Activated CD4-positive, alpha-beta T cell treated with anti-CD3 and anti-CD28 coated beads, Interleukin-2, amount 50 U/mL, for 24 hours (primary cell): ENCODE measurements around the gene EHBP1.

ENCODE experiments used
- DNase-seq, 2 donors: peaks; one replicate each; pipeline ENCODE4 v3.0.0-alpha.2; 2020; ENCODE audit warnings: low read depth in 1 of 2, low spot score in 1 of 2

EHBP1 gene

DNA sequence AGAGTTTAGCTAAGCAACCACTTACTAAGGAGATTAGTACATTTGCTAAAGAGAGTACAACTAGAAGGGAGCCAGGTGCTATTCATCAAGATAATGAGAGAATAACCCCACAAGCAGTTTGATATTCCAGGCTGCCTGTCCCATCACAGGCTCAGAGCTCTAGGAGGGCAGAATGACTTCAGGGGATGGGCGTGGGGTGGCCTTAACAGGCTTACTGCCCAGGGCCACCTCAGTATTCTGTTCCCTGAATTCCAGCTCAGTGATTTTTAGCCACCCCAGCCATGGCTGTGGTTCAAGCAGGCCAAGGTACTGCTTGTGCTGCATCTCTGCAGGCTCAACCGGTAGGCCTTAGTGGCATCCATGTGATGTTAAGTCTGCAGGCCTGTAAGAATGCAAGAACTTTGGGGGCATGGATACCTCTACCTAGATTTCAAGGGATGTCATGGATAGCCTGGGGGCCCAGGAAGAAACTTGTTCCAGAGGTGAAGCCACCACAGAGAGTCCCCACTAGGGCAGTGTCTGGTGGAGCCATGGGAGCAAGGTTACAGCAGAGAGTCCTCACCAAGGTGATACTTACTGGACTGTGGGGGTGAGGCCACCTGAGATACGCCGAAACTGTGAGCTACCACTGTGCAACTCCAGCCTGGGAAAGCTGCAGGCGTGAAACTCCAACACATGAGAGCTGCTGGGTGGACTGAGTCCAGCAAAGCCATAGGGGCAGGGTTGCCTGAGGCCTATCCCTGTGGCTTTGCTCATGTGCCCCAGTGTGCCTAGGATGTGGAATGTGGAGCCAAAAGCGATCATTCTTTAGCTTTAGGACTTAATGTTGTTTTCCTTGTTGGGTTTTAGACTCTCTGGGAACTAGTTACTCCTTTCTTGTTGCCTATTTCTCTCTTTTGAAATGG is 107.7 kb downstream of the EHBP1 start:
- no peak for DNase-seq

DNA sequence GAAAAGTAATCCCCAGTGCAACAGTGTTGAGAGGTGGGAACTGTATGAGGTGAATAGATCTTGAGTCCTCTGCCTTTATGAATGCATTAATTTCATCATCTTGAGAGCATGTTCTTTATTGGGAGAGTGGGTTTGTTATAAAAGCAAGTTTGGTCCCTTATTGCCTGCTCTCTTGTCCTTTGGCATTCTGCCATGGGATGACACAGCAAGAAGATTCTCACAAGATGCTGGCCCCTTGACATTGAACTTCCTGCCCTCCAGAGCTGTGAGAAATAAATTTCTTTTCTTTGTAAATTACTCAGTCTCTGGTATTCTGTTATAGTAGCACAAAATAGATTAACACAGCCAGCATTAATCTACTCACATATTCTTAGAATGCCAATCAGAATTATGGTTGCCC is 108.6 kb downstream of the EHBP1 start:
- no peak for DNase-seq

DNA sequence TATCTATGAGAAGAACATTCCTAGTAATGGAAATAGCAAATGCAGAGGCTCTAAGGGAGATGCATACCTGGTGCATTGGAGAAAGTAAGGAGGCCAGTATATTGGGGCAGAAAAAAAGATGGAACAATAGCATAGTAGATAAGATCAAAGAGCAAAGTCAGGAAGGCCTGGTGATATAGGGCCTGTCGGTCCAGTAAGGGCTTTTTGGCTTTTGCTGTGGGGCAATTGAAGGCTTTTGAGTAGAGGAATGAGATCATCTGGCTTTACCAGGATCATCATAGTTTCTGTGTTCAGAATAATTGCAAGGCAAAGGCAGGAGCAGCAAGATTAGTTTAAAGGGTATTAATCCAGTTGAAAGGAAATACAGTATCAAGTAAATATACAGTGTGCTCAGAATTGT is 111.8 kb downstream of the EHBP1 start:
- DNase-seq, result no peak

DNA sequence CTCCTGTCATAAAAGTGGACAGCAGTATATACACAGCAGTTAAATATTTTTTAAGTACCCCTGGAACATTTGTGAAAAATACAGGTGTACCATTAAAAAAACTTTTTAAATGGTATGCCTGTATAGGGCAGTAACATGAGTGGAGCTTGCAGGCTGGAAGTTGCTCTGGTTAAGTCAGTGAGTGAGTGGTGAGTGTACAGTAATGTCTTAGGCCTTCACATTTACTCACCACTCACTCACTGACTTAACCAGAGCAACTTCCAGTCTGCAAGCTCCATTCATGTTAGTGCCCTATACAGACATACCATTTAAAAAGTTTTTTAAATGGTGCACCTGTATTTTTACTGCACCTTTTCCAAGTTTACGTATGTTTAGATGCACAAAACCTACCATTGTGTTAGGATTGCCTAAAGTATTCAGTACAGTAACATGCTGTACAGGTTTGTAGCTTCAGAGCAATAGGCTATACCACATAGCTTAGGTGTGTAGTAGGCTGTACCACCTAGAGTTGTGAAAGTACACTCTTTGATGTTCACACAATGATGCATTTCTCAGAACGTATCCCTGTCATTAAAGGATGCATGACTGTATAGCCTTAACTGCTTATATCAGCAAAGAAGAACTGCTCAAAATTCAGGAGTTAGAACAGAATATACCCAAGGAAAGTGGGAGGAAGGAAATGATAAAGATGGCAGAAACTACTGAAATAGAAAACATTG is 112.6 kb downstream of the EHBP1 start:
- no peak for DNase-seq

DNA sequence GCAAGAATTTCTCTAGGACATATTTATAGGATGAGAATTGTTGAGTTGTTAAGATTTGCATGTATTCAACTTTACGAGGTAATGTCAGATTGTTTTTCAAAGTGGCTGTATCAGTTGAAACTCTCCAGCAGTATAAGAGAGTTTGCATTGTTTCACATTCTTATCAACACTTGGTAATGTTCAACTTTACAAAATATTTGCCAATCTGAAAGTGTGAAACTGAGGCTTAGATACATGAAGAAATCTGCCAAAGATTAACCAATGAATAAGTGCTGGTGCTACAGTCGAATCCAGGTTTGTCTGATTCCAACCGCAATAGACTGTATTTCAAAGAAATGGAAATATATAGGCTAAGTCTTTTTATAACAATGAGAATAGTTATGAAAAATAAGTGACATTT is 117.0 kb downstream of the EHBP1 start:
- no peak for DNase-seq

DNA sequence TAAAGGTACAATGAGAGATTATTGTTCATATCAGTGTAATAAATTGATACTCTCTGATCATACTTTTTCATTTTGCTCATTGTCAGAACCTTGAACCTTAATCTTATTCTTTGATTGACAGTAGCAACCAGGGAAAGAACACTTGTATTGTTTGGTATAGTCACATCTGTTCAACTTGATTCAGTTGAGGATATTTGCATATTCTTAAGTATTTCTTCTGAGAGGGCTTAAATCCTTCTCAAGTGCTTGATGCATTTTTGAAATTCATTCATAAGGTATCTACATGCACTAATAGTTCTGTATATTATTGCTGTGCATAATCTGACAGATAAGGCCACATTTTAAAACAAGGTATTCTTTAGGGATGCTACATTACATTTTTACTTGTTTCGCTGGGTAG is 118.9 kb downstream of the EHBP1 start:
- no peak for DNase-seq

DNA sequence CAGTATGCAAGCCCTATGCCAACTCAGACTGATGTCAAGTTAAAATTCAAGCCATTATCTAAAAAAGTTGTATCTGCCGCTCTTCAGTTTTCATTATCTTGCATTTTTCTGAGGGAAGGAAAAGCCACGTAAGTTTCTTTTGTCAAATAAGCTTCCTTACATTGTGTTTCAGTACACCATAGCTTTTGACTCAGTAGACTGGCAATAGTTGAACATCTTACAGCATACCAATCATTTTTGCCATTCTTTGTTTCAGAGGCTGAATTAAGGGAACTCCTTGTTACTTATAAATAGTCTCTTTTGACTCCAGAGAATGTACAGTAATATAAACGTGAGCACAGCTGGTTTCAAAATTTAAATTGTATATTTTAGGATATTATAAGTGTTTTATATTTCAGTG is 120.6 kb downstream of the EHBP1 start:
- no peak for DNase-seq

DNA sequence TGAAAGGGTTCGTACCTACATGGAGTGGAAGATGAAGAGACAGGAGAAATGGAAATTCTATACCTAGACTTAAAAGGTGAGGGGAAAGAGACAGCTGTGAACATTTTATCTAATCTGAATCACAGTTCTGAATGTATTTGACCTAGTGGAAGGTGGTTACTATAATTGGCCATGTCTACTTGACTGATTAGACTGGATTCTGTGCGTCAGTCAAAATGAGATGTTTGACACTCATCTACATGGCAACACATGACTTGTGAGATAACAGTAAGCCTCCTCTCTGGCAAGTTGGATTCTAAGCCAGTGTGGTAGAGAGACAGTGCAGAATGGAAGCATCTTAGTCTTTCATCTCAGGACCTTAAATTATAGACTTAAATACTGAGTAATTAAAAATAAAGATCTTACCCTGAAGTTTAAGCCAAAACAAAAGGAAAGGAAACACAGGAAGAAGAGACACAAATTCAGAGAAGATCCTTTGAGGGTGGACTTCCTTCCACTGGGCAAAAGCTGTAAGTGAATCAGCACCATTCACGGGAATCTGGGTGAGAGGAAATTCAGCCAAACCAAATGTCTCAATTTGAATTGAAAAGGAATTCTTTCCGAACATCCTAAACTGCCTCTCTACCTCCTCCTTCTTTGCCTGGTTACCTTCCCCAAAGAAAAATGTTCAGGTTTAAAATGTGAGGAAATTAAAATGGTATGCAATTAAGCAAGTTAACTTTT is 121.6 kb downstream of the EHBP1 start:
- no peak for DNase-seq

DNA sequence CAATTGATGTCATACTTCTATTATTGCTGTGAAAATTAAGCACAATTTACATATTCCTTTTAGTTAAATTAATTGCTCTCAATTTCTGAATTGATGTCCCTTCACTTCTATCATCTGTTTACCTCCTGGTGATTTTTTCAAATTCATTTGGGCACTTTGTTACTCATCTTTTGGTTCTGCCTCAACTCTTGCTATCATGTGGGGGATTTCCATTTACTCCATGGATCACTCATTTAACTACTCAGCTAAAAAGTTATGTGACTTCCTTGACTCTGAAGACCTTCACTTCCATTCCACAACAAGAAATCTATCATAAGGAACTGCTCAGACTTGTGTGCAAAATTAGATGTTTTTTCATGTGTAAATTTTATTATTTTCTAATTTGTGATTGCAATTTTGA is 126.2 kb downstream of the EHBP1 start:
- no peak for DNase-seq

DNA sequence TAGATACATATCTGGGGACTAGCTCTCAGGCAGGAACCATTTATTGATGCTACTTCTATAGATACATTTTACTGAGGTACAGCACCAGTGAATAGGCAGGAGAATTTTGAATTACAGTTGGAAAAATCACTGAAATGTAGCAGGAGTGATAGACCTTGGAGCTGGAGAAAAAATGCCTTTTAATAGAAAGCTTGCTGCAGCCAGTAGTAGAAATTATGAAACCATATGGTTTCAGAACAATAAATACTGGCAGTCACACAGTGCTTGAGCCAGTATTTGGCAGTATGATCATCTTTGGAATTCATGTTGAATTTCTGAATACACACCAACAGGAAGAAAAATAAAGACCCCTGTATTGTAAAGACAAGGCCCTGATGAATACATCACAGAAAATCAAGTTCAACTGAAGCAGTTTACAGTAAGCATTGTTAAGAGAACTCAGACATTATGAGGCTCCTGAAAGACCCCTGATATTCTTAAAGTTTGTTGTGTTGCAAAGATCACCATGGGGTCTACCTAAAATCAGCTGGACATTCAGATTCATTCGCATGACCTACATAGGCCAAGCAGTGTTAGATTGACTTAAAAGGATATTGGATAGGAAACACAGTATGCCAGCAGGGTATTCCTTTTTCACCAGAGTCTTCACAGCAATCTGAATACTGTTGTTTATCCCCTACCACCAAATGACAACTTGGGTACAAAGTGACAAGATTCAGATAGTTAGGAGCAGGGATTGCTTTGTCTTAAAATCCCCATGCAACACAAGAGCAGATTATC is 139.0 kb downstream of the EHBP1 start:
- DNase-seq, result no peak

DNA sequence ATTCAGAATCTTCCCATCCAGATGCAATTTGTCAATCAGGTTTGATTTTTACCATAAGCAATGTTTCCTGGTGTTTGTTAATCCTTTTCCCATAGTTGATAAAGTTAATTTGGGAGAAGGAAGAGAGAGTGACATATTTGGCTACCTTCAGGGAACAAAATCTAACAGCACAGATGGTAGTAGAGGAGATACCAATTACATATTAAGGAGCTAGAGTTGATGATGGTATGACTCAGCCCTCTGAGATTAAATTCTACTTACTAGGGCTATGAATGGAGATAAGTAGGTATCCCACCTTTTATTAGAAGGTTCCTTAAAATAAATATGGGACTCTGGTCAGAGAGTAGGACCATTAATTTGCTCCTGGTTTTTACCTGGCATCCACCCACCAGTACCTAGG is 139.7 kb downstream of the EHBP1 start:
- no peak for DNase-seq

DNA sequence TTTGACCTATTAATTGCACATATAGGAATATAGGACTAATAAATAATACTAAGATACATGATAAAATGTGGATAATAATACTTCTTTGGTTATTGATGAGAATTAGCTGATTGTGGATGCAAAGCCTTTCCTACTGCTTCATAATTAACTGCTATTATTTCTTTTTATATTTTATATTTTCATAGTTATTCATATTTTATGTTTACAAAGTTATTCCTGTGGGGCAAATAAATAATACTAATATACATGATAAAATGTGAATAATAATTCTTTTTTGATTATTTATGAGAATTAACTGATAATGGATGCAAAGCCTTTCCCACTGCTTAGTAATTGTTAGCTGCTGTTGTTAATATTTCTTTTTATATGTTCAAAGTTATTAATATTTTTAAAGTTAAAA is 146.7 kb downstream of the EHBP1 start:
- no peak for DNase-seq

DNA sequence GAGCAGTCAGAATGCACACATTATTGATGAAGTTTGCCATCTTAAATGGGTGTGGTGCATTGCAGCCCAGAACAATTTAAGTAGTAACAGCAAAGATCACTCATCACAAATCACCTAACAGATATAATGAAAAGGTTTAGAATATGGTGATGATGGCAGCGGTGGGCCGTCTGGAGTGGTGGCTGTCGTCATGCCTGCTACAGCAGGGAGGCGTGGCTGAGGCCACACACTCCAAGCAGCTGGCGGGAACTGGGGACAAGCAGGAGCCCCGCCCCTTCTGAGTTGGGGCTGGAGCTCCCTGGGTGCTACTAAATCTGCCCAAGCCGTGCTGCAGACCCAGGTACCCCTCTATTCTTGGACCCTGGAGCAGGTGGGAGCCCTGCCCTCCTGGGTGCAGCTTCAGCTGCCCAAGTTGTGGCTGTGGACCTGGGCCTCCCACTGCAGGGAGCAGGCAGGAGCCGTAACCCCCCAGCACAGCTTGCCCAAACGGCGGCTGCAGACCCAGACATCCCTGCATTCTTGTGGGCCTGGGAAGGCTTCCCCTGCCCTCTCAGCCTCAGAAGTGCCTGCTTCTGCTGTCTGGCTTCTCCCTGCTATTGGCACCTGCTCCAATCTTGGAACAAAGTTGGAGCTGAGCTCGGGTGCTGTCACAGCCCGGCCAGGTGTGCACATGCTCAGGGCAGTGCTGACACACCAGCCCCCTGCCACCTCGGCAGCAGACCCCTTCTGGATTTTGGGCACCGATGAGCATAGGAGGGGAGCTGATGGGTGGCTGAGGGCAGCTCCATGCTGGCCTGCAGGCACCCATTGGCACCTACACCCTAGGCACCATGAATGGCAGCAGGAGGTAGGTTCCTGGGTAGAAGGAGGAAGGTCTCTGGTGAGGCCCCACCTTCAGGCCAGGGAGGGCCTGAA is 149.3 kb downstream of the EHBP1 start:
- no peak for DNase-seq

DNA sequence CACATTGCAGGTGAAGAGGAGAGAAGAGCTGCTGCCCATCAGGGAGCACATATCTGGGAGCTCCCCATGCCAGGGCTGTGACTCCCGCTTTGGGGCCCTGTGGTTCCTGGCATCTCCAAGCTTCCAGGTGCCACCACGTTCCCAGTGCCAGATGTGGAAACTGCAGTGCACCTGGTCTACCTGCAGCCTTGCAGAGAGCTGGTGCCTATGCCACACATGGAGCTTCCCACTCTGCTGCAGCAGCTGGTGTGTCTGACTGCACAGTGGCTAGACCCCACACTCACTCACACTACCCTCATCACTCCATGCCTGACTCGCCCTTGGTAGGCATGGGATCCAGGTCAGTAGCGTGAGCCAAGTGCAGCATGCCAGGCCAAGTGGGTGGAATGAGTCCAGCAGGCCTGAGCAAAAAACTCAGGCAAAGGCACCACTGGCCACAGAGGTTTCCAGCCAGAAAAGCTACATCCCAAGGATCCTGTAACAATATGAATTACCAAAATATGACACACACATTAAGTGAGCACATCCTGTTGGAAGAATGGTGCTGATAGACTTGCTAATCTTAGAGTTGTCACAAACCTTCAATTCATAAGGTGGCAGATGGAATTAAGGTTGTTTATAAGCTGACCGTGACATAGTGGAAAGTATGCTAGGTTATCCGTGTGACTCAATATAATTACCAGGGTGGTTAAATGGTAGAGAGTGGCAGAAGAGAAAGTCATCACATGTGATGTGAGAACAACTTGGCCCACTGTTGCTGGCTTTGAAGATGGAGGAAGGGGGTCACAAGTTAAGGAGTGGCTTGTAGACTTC is 150.9 kb downstream of the EHBP1 start:
- DNase-seq, result no peak

DNA sequence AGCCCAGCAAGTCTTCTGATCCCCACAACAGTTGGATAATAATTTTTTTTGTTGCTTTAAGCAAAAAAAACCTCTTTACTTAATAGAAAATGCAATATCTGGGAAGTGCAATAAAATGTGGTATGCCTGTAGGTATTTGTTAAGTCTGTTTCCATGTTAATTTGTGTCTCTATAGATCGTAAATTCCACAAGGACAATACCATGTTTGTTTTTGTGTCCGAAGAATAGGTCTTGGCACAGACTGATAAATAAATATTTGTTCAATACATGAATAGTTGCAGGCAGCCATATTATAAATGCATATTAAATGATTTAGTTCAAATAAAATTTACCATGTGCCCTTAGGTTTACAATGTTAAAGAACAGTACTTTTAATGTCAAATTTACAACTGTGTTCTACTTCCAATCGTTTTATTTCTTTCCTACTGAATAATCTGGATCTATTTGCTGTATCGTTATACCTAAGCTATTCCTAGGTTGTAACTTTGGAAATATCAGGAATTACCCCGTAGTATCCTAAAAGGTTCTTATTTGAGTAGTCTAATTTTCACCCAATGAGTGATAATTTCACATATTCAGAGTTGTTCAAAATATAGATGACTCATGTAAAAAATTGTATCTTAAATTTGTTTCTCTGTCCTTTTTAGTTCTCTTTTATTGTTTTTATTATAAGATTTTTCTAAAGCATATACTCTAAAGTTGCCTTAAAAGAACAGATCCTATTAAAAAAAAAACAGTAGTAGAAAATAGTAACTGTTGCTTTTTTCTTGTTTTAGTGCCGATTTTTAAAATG is 151.8 kb downstream of the EHBP1 start:
- DNase-seq, result no peak

DNA sequence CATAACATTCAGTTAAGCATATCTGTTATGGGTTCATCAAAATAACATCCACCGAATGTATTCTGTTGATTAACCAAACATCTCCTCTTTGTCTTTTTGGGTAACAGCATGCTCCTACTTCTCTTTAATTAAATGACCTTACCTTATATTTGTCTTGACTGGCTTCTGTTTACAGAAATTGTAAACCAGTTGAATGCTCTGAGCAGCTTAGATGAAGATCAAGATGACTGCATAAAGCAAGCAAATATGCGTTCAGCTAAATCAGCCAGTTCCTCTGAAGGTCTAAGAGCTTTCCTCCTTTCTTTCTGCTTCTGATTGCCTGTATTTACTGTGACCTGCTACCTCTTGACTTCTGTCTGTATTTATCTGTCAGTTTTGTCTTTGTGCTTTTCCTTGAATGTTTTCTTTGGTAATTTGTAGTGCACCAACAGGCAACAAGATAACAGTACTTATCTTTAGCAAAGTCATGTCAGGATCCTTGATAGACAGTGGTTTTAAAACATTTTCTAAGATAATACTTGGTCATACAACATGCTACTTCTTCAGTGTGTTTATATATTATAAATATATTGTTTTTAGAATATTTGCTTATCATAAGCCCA is 152.8 kb downstream of the EHBP1 start:
- DNase-seq, result no peak

DNA sequence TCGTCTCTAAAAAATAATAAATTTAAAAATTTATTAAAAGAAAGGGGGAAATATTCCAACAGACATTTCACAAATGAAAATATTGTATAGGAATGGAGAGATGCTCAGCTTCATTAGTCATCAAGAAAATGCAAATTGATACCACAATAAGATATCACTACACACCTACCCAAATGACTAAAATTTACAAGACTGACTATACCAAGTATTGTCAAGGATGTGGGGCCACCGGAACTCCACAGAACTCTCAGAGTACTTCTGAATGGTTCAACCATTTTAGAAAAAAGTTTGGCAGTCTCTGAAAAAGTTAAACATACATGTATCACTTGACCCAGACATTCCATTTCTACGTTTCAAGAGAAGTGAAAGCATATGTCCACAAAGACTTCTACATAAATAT is 163.4 kb downstream of the EHBP1 start:
- no peak for DNase-seq

DNA sequence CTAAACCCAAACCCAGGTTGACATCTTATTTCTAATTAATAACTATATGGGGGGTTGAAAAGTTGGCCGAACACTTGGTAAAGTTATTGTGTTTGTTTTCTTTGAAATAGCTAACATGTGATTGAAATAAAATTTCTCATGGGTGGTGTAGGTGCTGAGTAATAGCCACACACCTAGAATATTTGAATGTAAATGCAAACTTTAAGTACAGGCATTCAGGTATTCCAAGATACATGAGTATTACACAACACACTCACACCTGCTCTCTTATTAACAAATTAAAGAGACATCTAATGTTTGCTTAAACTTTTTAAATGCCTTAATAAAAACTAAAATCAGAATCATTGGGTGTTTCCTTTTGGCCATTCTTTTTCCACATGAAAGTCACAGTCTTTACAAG is 165.5 kb downstream of the EHBP1 start:
- DNase-seq, result no peak
